ENCODE results near the gene SKA2. TPM values are rescaled to one million over a fixed set of nuclear protein-coding genes. Genes with fewer than 3 reads are reported as not detected.

Gene SKA2
- total and polyA plus RNA-seq, 2 of the 8 experiments (the other 6 are each of a cell fraction or from before 2014, with no cell fraction given): 15.6 to 95.8 TPM

- H3K23ac ChIP-seq (ENCODE audit: insufficient read length): no peak overlapping the region
- no peak overlapping the region for H2BK20ac ChIP-seq (ENCODE audit: low read length)
- H3K9ac ChIP-seq (replicated peaks in 1 of 4; ENCODE audit: extremely low read depth in 1 of 4, low read depth in 3 of 4, low read length in 3 of 4): no peak overlapping the region
- H3K4me2 ChIP-seq (ENCODE audit: insufficient read depth in 1 of 2, low read depth in 2 of 2, low read length in 2 of 2): no peak overlapping the region
- 0 out of 2 replicates have a peak, but pooled peaks cover 4% of the 10 kb centered on the region for H3K23me2 ChIP-seq (ENCODE audit: low read depth, low read length)
- H2BK12ac ChIP-seq (ENCODE audit: low read depth, low read length): no peak overlapping the region
- CTCF ChIA-PET (ENCODE audit: partially characterized antibody): interaction anchor here (1.1 kb wide), 1 partner anchor 17 kb away, joined by 3 read pairs; no protein-coding TSS in a partner anchor
- no peak overlapping the region for H2BK120ac ChIP-seq (replicated peaks; ENCODE audit: low read depth, low read length)
- 91% methylated on average over 7 of the region's 7 CpGs; no CpG with 5 or more reads in 1 of the 2 experiments for WGBS, 2 experiments (ENCODE audit: extremely low coverage in 1 of 2, insufficient coverage in 1 of 2, insufficient read length in 1 of 2, insufficient replicate concordance in 2 of 2, low coverage in 1 of 2, low lambda C conversion rate in 2 of 2, missing lambda C conversion rate in 1 of 2)
- H3K14ac ChIP-seq (ENCODE audit: insufficient read length): no peak overlapping the region
- H4K20me1 ChIP-seq (replicated peaks in 1 of 2; ENCODE audit: control insufficient read depth in 1 of 2, insufficient read depth in 2 of 2, low read length in 2 of 2): peaks cover 0 to 4% of the 10 kb centered on the region in 2 experiments
- POLR2A ChIA-PET (ENCODE audit: partially characterized antibody): interaction anchor here (0.6 to 3.6 kb wide), 4 partner anchors 8 to 46 kb away, joined by 3 to 32 read pairs (median 3); partner anchors contain the start of genes PRR11 and SKA2
- H3K4ac ChIP-seq (replicated peaks; ENCODE audit: insufficient read length, low read depth, low read length): no peak overlapping the region
- FAIRE-seq (no peak), DNase-seq (ENCODE audit: low read depth in 1 of 2, low spot score in 2 of 2) (no peak)
- H4K91ac ChIP-seq (replicated peaks; ENCODE audit: insufficient read length, low read length): no peak overlapping the region
- H4K5ac ChIP-seq (ENCODE audit: insufficient read length, low read depth, low read length): no peak overlapping the region
- H4K8ac ChIP-seq (ENCODE audit: extremely low read depth, insufficient read depth, low read length): no peak overlapping the region
- TF ChIP-seq MAFK (IDR thresholded peaks at IDR 0.05; ENCODE audit: low read depth, low read length) (no peak), GABPA (IDR thresholded peaks at IDR 0.05; ENCODE audit: borderline replicate concordance, insufficient read depth, low read length) (no peak), TAF1 (IDR thresholded peaks at IDR 0.05; ENCODE audit: low read depth, low read length) (no peak), SAP30 (IDR thresholded peaks at IDR 0.05; ENCODE audit: insufficient read depth, insufficient replicate concordance, low read length) (no peak), KDM5A (IDR thresholded peaks at IDR 0.05; ENCODE audit: low read length) (no peak), RBBP5 (IDR thresholded peaks at IDR 0.05; ENCODE audit: borderline replicate concordance, low read depth, low read length) (no peak), RXRA (IDR thresholded peaks at IDR 0.05; ENCODE audit: insufficient read depth, low read depth, low read length) (no peak)
- H3K27ac ChIP-seq (ENCODE audit: low read depth, low read length): no peak overlapping the region
- H2BK15ac ChIP-seq (ENCODE audit: low read length): no peak overlapping the region
- peak overlapping the region; percentile 39 for H3K56ac ChIP-seq (replicated peaks; ENCODE audit: insufficient read length, low read depth, low read length)
- H2AFZ ChIP-seq (ENCODE audit: low read length): no peak overlapping the region
- H3K9me3 ChIP-seq (ENCODE audit: insufficient read depth in 2 of 2, low read depth in 1 of 2, low read length in 1 of 2): no peaks in the 10 kb centered on the region
- peaks cover 0 to 25% of the 10 kb centered on the region in 2 experiments; a peak in 3 of 4 replicates for H3K79me2 ChIP-seq (ENCODE audit: control insufficient read depth in 1 of 2, insufficient read depth in 2 of 2, low read length in 2 of 2)
- H3K18ac ChIP-seq (ENCODE audit: extremely low read depth, low read length): no peak overlapping the region
- no peak overlapping the region for H2AK5ac ChIP-seq (ENCODE audit: low read depth, low read length)
- H3K36me3 ChIP-seq (ENCODE audit: control insufficient read depth in 2 of 4, insufficient read depth in 4 of 4, low read length in 3 of 4): peaks cover 0 to 24% (median 0%) of the 10 kb centered on the region in 4 experiments; a peak in 3 of 8 replicates
- no peaks in the 10 kb centered on the region for H3K27me3 ChIP-seq (replicated peaks in 1 of 4; ENCODE audit: control insufficient read depth in 3 of 4, extremely low read depth in 1 of 4, insufficient read depth in 3 of 4, low read length in 3 of 4)
- no peak overlapping the region for H2BK5ac ChIP-seq (ENCODE audit: low read depth, low read length)
- H3K4me1 ChIP-seq (replicated peaks in 1 of 4; ENCODE audit: control insufficient read depth in 3 of 4, insufficient read depth in 4 of 4, low read length in 3 of 4): 0 out of 7 replicates have a peak, but pooled peaks cover 0 to 6% (median 0%) of the 10 kb centered on the region in 4 experiments
- no peak overlapping the region; a peak in 1 of 8 replicates for H3K4me3 ChIP-seq (ENCODE audit: extremely low read depth in 1 of 4, insufficient read depth in 2 of 4, low read depth in 3 of 4, low read length in 4 of 4)
- no peaks in the 10 kb centered on the region for H3K79me1 ChIP-seq (ENCODE audit: low read depth, low read length)
Observed at GRCh38 chr17:59108400-59109102, 46.4 kb downstream of the SKA2 start.
